SH-SY5Y (cell line): Measurements from ENCODE around the gene PHF1.

Experiments
- GATA2 ChIP-seq: IDR thresholded peaks from 2 replicates; pipeline ENCODE4 v1.6.1; 2011; ENCODE audit warnings: mild to moderate bottlenecking, low read depth, low read length
- GATA3 ChIP-seq: IDR thresholded peaks from 2 replicates; pipeline ENCODE4 v1.6.1; 2011; ENCODE audit warnings: low read depth, mild to moderate bottlenecking, low read length, moderate library complexity

DNA sequence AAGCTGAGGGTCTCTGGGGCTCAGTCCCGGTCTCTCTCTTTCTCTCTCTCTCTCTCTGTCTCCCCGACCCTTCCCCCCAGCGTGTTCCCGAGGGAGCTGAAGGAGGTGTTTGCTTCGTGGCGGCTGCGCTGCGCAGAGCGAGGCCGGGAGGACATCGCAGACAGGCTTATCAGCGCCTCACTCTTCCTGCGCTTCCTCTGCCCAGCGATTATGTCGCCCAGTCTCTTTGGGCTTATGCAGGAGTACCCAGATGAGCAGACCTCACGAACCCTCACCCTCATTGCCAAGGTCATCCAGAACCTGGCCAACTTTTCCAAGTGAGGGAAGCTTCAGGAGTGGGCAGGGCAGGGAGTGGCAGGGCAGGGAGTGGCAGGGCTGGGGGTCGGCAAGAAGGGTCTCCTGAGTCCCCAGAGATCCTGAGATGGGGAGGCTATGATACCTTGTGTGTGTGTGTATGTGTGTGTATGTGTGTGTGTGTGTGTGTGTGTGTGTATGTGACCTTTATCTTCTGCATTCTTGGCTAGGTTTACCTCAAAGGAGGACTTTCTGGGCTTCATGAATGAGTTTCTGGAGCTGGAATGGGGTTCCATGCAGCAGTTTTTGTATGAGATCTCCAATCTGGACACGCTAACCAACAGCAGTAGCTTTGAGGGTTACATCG lies 30.0 kb downstream of the PHF1 start:
- TF ChIP-seq GATA2, result no peak
- TF ChIP-seq GATA3, result no peak
